ENCODE measurements around the gene MLN.

The MLN gene

GRCh38 chr6:33750244-33750991, 53.4 kb downstream of the MLN start:
- no peak overlapping the region for H3K9ac ChIP-seq (ENCODE audit: low read length)
- no peaks in the 10 kb centered on the region for H4K20me1 ChIP-seq (ENCODE audit: insufficient read depth, low read length)
- no peak for TF ChIP-seq EZH2phosphoT487 (IDR thresholded peaks at IDR 0.05; ENCODE audit: low read depth)
- no peak for TF ChIP-seq CTCF (IDR thresholded peaks at IDR 0.05; ENCODE audit: low read depth, low read length)
- no peaks in the 10 kb centered on the region for H3K79me2 ChIP-seq (ENCODE audit: low read length)
- no peak overlapping the region for H3K27ac ChIP-seq (ENCODE audit: low read length)
- H3K36me3 ChIP-seq (replicated peaks; ENCODE audit: low read depth, low read length), result no peaks in the 10 kb centered on the region
- H3K4me3 ChIP-seq (ENCODE audit: low read length), result no peak overlapping the region
- no peaks in the 10 kb centered on the region for H3K27me3 ChIP-seq (ENCODE audit: low read depth, low read length)
- H3K4me1 ChIP-seq (ENCODE audit: low read length), result peaks cover 10% of the 10 kb centered on the region
- H2AFZ ChIP-seq (ENCODE audit: low read depth, low read length), result no peak overlapping the region
- no peaks in the 10 kb centered on the region for H3K9me3 ChIP-seq (ENCODE audit: insufficient read depth, low read length)
- H3K4me2 ChIP-seq (ENCODE audit: low read length), result no peak overlapping the region

- Histone ChIP-seq H3K4me2 (ENCODE audit: low read length) (no peak overlapping the region), H4K20me1 (ENCODE audit: insufficient read depth, low read length) (no peaks in the 10 kb centered on the region), H2AFZ (ENCODE audit: low read depth, low read length) (no peak overlapping the region), H3K9me3 (ENCODE audit: insufficient read depth, low read length) (no peaks in the 10 kb centered on the region), H3K4me1 (ENCODE audit: low read length) (no peaks in the 10 kb centered on the region; the same call in 1 of the 2 replicates), H3K27me3 (ENCODE audit: low read depth, low read length) (no peaks in the 10 kb centered on the region), H3K36me3 (replicated peaks; ENCODE audit: low read depth, low read length) (no peaks in the 10 kb centered on the region), H3K4me3 (ENCODE audit: low read length) (no peak overlapping the region), H3K79me2 (ENCODE audit: low read length) (no peaks in the 10 kb centered on the region), H3K9ac (ENCODE audit: low read length) (no peak overlapping the region), H3K27ac (ENCODE audit: low read length) (no peak overlapping the region)
- TF ChIP-seq CTCF (IDR thresholded peaks at IDR 0.05; ENCODE audit: low read depth, low read length), result no peak
- TF ChIP-seq EZH2phosphoT487 (IDR thresholded peaks at IDR 0.05; ENCODE audit: low read depth), result no peak
These were observed 54.4 kb downstream of the MLN start for GRCh38 chr6:33749401-33749800.

DNA sequence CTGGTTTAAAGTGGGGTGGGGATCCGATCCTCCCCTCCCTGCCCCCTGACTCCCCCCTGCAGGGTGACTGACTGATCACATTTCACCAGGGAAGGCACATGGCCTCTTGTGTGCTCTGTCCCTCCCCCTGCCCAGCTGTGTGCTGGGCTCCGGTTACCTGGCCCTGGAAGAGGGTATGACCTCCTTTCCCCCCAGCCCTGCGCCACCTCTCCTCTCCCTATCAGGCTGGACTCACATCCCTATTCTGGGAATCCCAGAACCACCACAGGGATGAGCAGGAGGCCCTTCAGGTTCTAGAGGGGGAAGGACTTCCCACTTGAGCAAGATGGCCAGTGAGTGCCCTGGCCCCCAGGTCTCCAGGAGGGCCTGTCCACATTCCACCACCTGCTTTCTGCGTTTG, 55.0 kb downstream of the MLN start:
- no peak overlapping the region for H3K4me3 ChIP-seq (ENCODE audit: low read length)
- no peaks in the 10 kb centered on the region for H3K4me1 ChIP-seq (ENCODE audit: low read length)
- no peaks in the 10 kb centered on the region for H3K79me2 ChIP-seq (ENCODE audit: low read length)
- no peaks in the 10 kb centered on the region for H4K20me1 ChIP-seq (ENCODE audit: insufficient read depth, low read length)
- no peaks in the 10 kb centered on the region for H3K36me3 ChIP-seq (replicated peaks; ENCODE audit: low read depth, low read length)
- H3K27ac ChIP-seq (ENCODE audit: low read length), result no peak overlapping the region
- peaks cover 5% of the 10 kb centered on the region for H3K27me3 ChIP-seq (ENCODE audit: low read depth, low read length)
- TF ChIP-seq CTCF (IDR thresholded peaks at IDR 0.05; ENCODE audit: low read depth, low read length), result no peak
- TF ChIP-seq EZH2phosphoT487 (IDR thresholded peaks at IDR 0.05; ENCODE audit: low read depth), result no peak
- H3K4me2 ChIP-seq (ENCODE audit: low read length), result no peak overlapping the region
- H3K9me3 ChIP-seq (ENCODE audit: insufficient read depth, low read length), result no peaks in the 10 kb centered on the region
- H2AFZ ChIP-seq (ENCODE audit: low read depth, low read length), result no peak overlapping the region
- H3K9ac ChIP-seq (ENCODE audit: low read length), result no peak overlapping the region

GRCh38 chr6:33747823-33748222, 56.0 kb downstream of the MLN start:
- Histone ChIP-seq H4K20me1 (ENCODE audit: insufficient read depth, low read length) (no peaks in the 10 kb centered on the region), H3K9me3 (ENCODE audit: insufficient read depth, low read length) (no peaks in the 10 kb centered on the region), H3K36me3 (replicated peaks; ENCODE audit: low read depth, low read length) (no peaks in the 10 kb centered on the region), H3K4me1 (ENCODE audit: low read length) (no peaks in the 10 kb centered on the region), H3K27ac (ENCODE audit: low read length) (no peak overlapping the region), H2AFZ (ENCODE audit: low read depth, low read length) (no peak overlapping the region), H3K27me3 (ENCODE audit: low read depth, low read length) (peaks cover 13% of the 10 kb centered on the region), H3K9ac (ENCODE audit: low read length) (no peak overlapping the region), H3K4me2 (ENCODE audit: low read length) (no peak overlapping the region), H3K4me3 (ENCODE audit: low read length) (no peak overlapping the region), H3K79me2 (ENCODE audit: low read length) (no peaks in the 10 kb centered on the region)
- TF ChIP-seq EZH2phosphoT487 (IDR thresholded peaks at IDR 0.05; ENCODE audit: low read depth) (no peak), CTCF (IDR thresholded peaks at IDR 0.05; ENCODE audit: low read depth, low read length) (no peak)
